Trophoblast cell (in vitro differentiated cells and primary cell): Measurements from ENCODE around the gene TAGLN2.

Source experiments
- DNase-seq, 2 donors: peaks; one replicate each; pipeline ENCODE4 v3.0.0-alpha.2; 2016
- H2AFZ ChIP-seq: 2 replicates; pipeline ENCODE4 v1.6.1; 2013; ENCODE audit warnings: low read length, moderate library complexity, mild to moderate bottlenecking; ENCODE audit not compliant: insufficient read depth, poor library complexity
- H2AK5ac ChIP-seq: 2 replicates; pipeline ENCODE4 v1.6.1; 2013; ENCODE audit warnings: mild to moderate bottlenecking, low read length
- H2BK120ac ChIP-seq: 2 replicates; pipeline ENCODE4 v1.6.1; 2013; ENCODE audit warnings: low read length, mild to moderate bottlenecking, moderate library complexity; ENCODE audit not compliant: insufficient read depth, poor library complexity
- H2BK12ac ChIP-seq: 2 replicates; pipeline ENCODE4 v1.6.1; 2013; ENCODE audit warnings: mild to moderate bottlenecking, low read length, moderate library complexity
- H2BK5ac ChIP-seq: 2 replicates; pipeline ENCODE4 v1.6.1; 2013; ENCODE audit warnings: low read length, low read depth, moderate library complexity, mild to moderate bottlenecking; ENCODE audit not compliant: poor library complexity
- H3K14ac ChIP-seq: 2 replicates; pipeline ENCODE4 v1.6.1; 2013; ENCODE audit warnings: mild to moderate bottlenecking, low read length
- H3K18ac ChIP-seq: 2 replicates; pipeline ENCODE4 v1.6.1; 2013; ENCODE audit warnings: mild to moderate bottlenecking, low read length
- H3K23ac ChIP-seq: 2 replicates; pipeline ENCODE4 v1.6.1; 2013; ENCODE audit warnings: low read length
- H3K27ac ChIP-seq: 2 replicates; pipeline ENCODE4 v1.5.1; 2013; ENCODE audit warnings: low read depth, mild to moderate bottlenecking, inconsistent platforms, low read length, moderate library complexity
- H3K27me3 ChIP-seq: 2 replicates; pipeline ENCODE4 v1.6.1; 2013; ENCODE audit warnings: inconsistent platforms, mild to moderate bottlenecking, low read length, moderate library complexity; ENCODE audit not compliant: insufficient read depth
- H3K36me3 ChIP-seq, 2 experiments: 1 replicate in 1 of 2; 2 replicates in 1 of 2; pipeline ENCODE4 v1.6.1; 2013; ENCODE audit warnings: low read length in 2 of 2, mild to moderate bottlenecking in 2 of 2, moderate library complexity in 1 of 2; ENCODE audit not compliant: insufficient read depth in 2 of 2, control insufficient read depth in 1 of 2
- H3K4ac ChIP-seq: 2 replicates; pipeline ENCODE4 v1.6.1; 2013; ENCODE audit warnings: low read depth, mild to moderate bottlenecking, low read length, moderate library complexity
- H3K4me1 ChIP-seq, 2 experiments: 1 replicate in 1 of 2; 2 replicates in 1 of 2; pipeline ENCODE4 v1.6.1; 2013; ENCODE audit warnings: low read length in 2 of 2, mild to moderate bottlenecking in 2 of 2, moderate library complexity in 1 of 2; ENCODE audit not compliant: insufficient read depth in 2 of 2, control insufficient read depth in 1 of 2
- H3K4me2 ChIP-seq: 2 replicates; pipeline ENCODE4 v1.6.1; 2013; ENCODE audit warnings: inconsistent platforms, mild to moderate bottlenecking, low read length, moderate library complexity
- H3K4me3 ChIP-seq: 2 replicates; pipeline ENCODE4 v1.5.1; 2013; ENCODE audit warnings: mild to moderate bottlenecking, low read depth, low read length, inconsistent platforms
- H3K79me1 ChIP-seq: one replicate; pipeline ENCODE4 v1.6.1; 2013; ENCODE audit warnings: low read length
- H3K79me2 ChIP-seq: 2 replicates; pipeline ENCODE4 v1.6.1; 2013; ENCODE audit warnings: low read length, mild to moderate bottlenecking; ENCODE audit not compliant: control insufficient read depth, insufficient read depth, poor library complexity
- H3K9ac ChIP-seq: 2 replicates; pipeline ENCODE4 v1.6.1; 2013; ENCODE audit warnings: mild to moderate bottlenecking, low read length
- H3K9me3 ChIP-seq: 2 replicates; pipeline ENCODE4 v1.6.1; 2013; ENCODE audit warnings: low read depth, mild to moderate bottlenecking, control low read depth, inconsistent platforms, low read length; ENCODE audit not compliant: insufficient read depth
- H4K12ac ChIP-seq: 2 replicates; pipeline ENCODE4 v1.6.1; 2013; ENCODE audit warnings: low read depth, mild to moderate bottlenecking, low read length, moderate library complexity
- H4K8ac ChIP-seq: 2 replicates; pipeline ENCODE4 v1.6.1; 2013; ENCODE audit warnings: low read depth, mild to moderate bottlenecking, low read length, moderate library complexity
- H4K91ac ChIP-seq: one replicate; pipeline ENCODE4 v1.6.1; 2013; ENCODE audit warnings: low read depth, mild to moderate bottlenecking, low read length, moderate library complexity
- WGBS: extraction: QIAGEN DNeasy Blood & Tissue Kit; methylation state at CpG from one replicate; pipeline ENCODE4 v1.1.7; 2013; ENCODE audit warnings: missing lambda C conversion rate; ENCODE audit not compliant: insufficient read length, insufficient coverage; ENCODE audit errors: extremely low coverage; 5-methylcytosine and 5-hydroxymethylcytosine counted together

TAGLN2 gene

GRCh38 chr1:159895836-159896545 is 29.3 kb downstream of the TAGLN2 start:
- Histone ChIP-seq H2AFZ (no peak overlapping the region), H3K14ac (no peak overlapping the region), H3K79me2 (no peaks in the 10 kb centered on the region), H3K27ac (no peak overlapping the region), H3K79me1 (peaks cover 19% of the 10 kb centered on the region), H3K4ac (no peak overlapping the region), H3K9ac (no peak overlapping the region), H4K12ac (no peak overlapping the region), H3K4me1 (peaks cover 11 to 17% of the 10 kb centered on the region in 2 experiments), H3K36me3 (no peaks in the 10 kb centered on the region), H4K91ac (no peak overlapping the region), H2BK5ac (no peak overlapping the region), H3K4me3 (no peak overlapping the region), H2AK5ac (no peak overlapping the region), H4K8ac (no peak overlapping the region), H3K27me3 (no peaks in the 10 kb centered on the region), H3K4me2 (no peak overlapping the region), H3K23ac (no peak overlapping the region), H2BK12ac (no peak overlapping the region), H2BK120ac (no peak overlapping the region), H3K9me3 (no peaks in the 10 kb centered on the region), H3K18ac (no peak overlapping the region)
- no peak for DNase-seq
- WGBS, result no CpG with 5 or more reads among the region's 6 CpGs

- H2BK120ac ChIP-seq, result no peak overlapping the region
- no peak overlapping the region for H3K18ac ChIP-seq
- no CpG with 5 or more reads among the region's 3 CpGs for WGBS
- H4K8ac ChIP-seq, result no peak overlapping the region
- H2AK5ac ChIP-seq, result no peak overlapping the region
- no peak for DNase-seq
- no peak overlapping the region for H2BK12ac ChIP-seq
- H3K9ac ChIP-seq, result no peak overlapping the region
- no peaks in the 10 kb centered on the region for H3K9me3 ChIP-seq
- H3K4me3 ChIP-seq, result no peak overlapping the region
- H4K91ac ChIP-seq, result no peak overlapping the region
- no peak overlapping the region for H3K27ac ChIP-seq
- peaks cover 15% of the 10 kb centered on the region for H3K79me1 ChIP-seq
- no peak overlapping the region for H2BK5ac ChIP-seq
- H3K4ac ChIP-seq, result no peak overlapping the region
- no peak overlapping the region for H4K12ac ChIP-seq
- H3K27me3 ChIP-seq, result no peaks in the 10 kb centered on the region
- H3K36me3 ChIP-seq, result no peaks in the 10 kb centered on the region
- no peak overlapping the region for H3K23ac ChIP-seq
- peaks cover 8 to 13% of the 10 kb centered on the region in 2 experiments for H3K4me1 ChIP-seq
- no peak overlapping the region for H2AFZ ChIP-seq
- no peak overlapping the region for H3K4me2 ChIP-seq
- no peak overlapping the region for H3K14ac ChIP-seq
- H3K79me2 ChIP-seq, result no peaks in the 10 kb centered on the region
These were observed 30.0 kb downstream of the TAGLN2 start for GRCh38 chr1:159895286-159895685.

- Histone ChIP-seq H3K4me3 (no peak overlapping the region), H2BK120ac (no peak overlapping the region), H3K4me1 (peaks cover 11% of the 10 kb centered on the region in 2 experiments), H2BK5ac (no peak overlapping the region), H2BK12ac (peak overlapping the region; percentile 61), H3K79me2 (no peaks in the 10 kb centered on the region), H3K4ac (no peak overlapping the region), H3K9me3 (no peaks in the 10 kb centered on the region), H3K27me3 (no peaks in the 10 kb centered on the region), H3K18ac (no peak overlapping the region), H3K36me3 (no peaks in the 10 kb centered on the region), H3K14ac (no peak overlapping the region), H3K4me2 (no peak overlapping the region), H3K9ac (no peak overlapping the region), H3K27ac (no peak overlapping the region), H3K23ac (no peak overlapping the region), H2AK5ac (peak overlapping the region; percentile 40), H4K8ac (no peak overlapping the region), H4K91ac (peak overlapping the region; percentile 60), H4K12ac (no peak overlapping the region), H3K79me1 (peaks cover 12% of the 10 kb centered on the region), H2AFZ (no peak overlapping the region)
- WGBS, result no CpG with 5 or more reads among the region's 5 CpGs
- DNase-seq, result peak in 1 of 2 donors; percentile 53
These were observed 32.4 kb downstream of the TAGLN2 start for GRCh38 chr1:159892944-159893343.

GRCh38 chr1:159891275-159892157 is 33.8 kb downstream of the TAGLN2 start:
- no peaks in the 10 kb centered on the region for H3K27me3 ChIP-seq
- H3K79me2 ChIP-seq, result no peaks in the 10 kb centered on the region
- no peaks in the 10 kb centered on the region for H3K9me3 ChIP-seq
- no peak overlapping the region for H3K14ac ChIP-seq
- H3K4ac ChIP-seq, result no peak overlapping the region
- no peak overlapping the region for H3K23ac ChIP-seq
- no peak overlapping the region for H2AK5ac ChIP-seq
- no peak overlapping the region for H2BK120ac ChIP-seq
- no peak overlapping the region for H3K27ac ChIP-seq
- H2BK12ac ChIP-seq, result no peak overlapping the region
- H4K8ac ChIP-seq, result no peak overlapping the region
- H2BK5ac ChIP-seq, result no peak overlapping the region
- no peaks in the 10 kb centered on the region for H3K36me3 ChIP-seq
- no CpG with 5 or more reads among the region's 7 CpGs for WGBS
- no peak overlapping the region for H3K9ac ChIP-seq
- H3K79me1 ChIP-seq, result peaks cover 12% of the 10 kb centered on the region
- H4K91ac ChIP-seq, result no peak overlapping the region
- H3K4me3 ChIP-seq, result no peak overlapping the region
- H4K12ac ChIP-seq, result no peak overlapping the region
- no peak overlapping the region for H2AFZ ChIP-seq
- H3K4me2 ChIP-seq, result no peak overlapping the region
- H3K4me1 ChIP-seq, result peaks cover 11% of the 10 kb centered on the region in 2 experiments
- no peak overlapping the region for H3K18ac ChIP-seq
- peak; percentile 78 to 90 for DNase-seq
